ENCODE results near the gene FOXP2.

Gene FOXP2

DNA sequence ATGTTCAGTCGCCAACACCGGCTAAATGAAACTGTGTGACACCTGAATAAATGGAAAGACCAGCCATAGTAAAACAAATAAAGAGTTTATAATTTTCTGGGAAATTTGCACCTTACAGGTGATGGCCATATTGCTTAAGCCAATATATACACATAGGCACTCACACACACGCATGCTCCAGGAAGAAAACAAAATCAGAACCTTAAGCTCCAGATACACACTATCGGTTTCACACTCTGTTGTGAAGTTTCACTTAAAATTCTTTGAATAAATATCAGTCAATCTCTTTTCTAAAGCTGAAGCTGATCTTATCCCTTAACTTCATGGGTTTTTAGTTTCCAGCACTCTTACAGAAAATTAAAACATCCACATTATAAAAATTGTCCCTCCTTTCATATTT lies 280.6 kb downstream of the FOXP2 start:
- no peaks in the 10 kb centered on the region for H3K36me3 ChIP-seq (ENCODE audit: control insufficient read depth, insufficient read depth, low read length)
- no peaks in the 10 kb centered on the region for H3K79me2 ChIP-seq
- H3K9ac ChIP-seq: no peak overlapping the region
- no peaks in the 10 kb centered on the region for H3K4me1 ChIP-seq
- H3K27me3 ChIP-seq (ENCODE audit: control insufficient read depth, insufficient read depth, low read length): no peaks in the 10 kb centered on the region
- H3K4me2 ChIP-seq (ENCODE audit: low read length): no peak overlapping the region
- no peak overlapping the region for H3K4me3 ChIP-seq (ENCODE audit: low read depth, low read length)
- no peak overlapping the region for H3K27ac ChIP-seq
- H3K9me3 ChIP-seq (ENCODE audit: control insufficient read depth, low read length): no peaks in the 10 kb centered on the region
- no peak for TF ChIP-seq CTCF (IDR thresholded peaks at IDR 0.05)
- no peak overlapping the region for H2AFZ ChIP-seq

DNA sequence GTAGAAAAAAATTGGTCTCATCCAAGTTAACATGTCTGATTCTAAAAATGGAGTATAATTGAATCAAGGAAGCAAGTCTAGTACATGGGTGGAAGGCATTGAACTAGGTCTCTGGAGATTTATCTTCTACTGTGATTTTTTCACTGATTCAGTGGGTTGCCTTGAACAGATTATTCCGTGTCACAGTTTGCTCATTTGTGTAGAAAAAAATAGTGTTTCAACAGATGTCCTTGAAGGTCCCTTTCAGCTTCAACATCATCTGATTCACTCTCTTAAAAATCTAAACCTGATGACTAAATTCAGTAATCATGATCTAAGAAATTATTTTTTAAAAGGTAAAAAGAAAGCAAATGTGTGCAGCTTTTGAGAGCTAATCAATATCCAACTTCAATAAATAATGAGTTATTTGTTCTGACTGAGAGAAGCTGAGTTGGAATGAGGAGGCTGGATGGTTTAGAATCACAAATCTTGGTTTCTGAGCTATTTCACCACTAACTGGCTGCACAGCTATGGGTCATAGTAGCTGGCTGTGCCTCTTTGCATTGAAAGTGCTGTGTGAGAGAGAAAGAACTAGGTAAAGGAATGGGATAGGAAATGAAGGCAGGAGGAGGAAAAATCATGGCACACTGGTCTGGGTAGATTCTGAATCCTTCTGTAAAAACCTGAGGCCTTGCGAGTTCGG lies 285.8 kb downstream of the FOXP2 start:
- Histone ChIP-seq H3K4me3 (ENCODE audit: low read depth, low read length) (no peak overlapping the region), H2AFZ (no peak overlapping the region), H3K4me2 (ENCODE audit: low read length) (no peak overlapping the region), H3K79me2 (no peaks in the 10 kb centered on the region), H3K9me3 (ENCODE audit: control insufficient read depth, low read length) (no peaks in the 10 kb centered on the region), H3K9ac (no peak overlapping the region), H3K36me3 (ENCODE audit: control insufficient read depth, insufficient read depth, low read length) (no peaks in the 10 kb centered on the region), H3K27ac (no peak overlapping the region), H3K27me3 (ENCODE audit: control insufficient read depth, insufficient read depth, low read length) (no peaks in the 10 kb centered on the region), H3K4me1 (no peaks in the 10 kb centered on the region)
- no peak for TF ChIP-seq CTCF (IDR thresholded peaks at IDR 0.05)

- Histone ChIP-seq H3K36me3 (ENCODE audit: control insufficient read depth, insufficient read depth, low read length) (no peaks in the 10 kb centered on the region), H2AFZ (no peak overlapping the region), H3K4me3 (ENCODE audit: low read depth, low read length) (no peak overlapping the region), H3K9me3 (ENCODE audit: control insufficient read depth, low read length) (no peaks in the 10 kb centered on the region), H3K79me2 (no peaks in the 10 kb centered on the region), H3K4me1 (no peaks in the 10 kb centered on the region), H3K27me3 (ENCODE audit: control insufficient read depth, insufficient read depth, low read length) (no peaks in the 10 kb centered on the region), H3K9ac (no peak overlapping the region), H3K27ac (no peak overlapping the region), H3K4me2 (ENCODE audit: low read length) (no peak overlapping the region)
- TF ChIP-seq CTCF (IDR thresholded peaks at IDR 0.05): no peak
Measured at GRCh38 chr7:114703677-114704076, 289.1 kb downstream of the FOXP2 start.

DNA sequence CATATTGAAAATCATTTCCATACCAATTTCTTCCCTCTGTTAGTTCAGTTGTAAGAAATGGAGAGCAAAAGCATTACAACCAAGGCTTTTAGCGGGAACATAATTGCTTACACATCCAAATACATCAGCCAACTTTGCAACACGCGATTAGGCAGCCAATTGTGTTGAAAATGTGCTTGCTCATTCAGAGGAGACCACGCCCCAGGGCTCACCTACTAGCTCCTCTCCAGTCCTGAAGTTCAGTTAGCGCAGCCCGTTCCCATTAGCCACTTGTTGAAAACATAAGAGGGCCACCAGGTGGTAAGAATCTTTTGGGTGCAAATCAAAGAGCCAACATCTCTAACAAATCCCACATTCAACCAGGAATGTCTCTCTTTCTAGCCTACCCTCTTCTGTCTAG lies 294.0 kb downstream of the FOXP2 start:
- no peak for TF ChIP-seq CTCF (IDR thresholded peaks at IDR 0.05)

DNA sequence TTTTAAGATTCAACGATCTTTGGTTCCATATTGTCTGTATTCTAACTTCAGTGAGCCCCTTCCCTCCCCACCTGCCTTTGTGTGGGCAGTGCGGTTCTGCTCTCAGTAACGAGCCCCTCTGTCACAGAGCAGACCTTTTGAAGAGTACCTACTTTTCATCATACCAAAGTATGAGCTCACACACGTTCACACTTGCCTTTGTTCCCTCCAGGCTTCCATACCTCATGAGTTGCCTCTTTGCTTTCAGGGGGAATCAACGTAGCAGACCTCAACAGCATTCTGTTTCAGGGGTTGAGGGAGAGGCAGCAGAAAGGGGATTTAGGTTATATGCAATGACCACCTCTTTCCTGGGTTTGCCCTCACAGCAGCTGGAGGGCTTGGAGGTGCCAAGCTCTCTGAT lies 295.9 kb downstream of the FOXP2 start:
- Histone ChIP-seq H2AFZ (no peak overlapping the region), H3K4me1 (no peaks in the 10 kb centered on the region), H3K27me3 (ENCODE audit: control insufficient read depth, insufficient read depth, low read length) (no peaks in the 10 kb centered on the region), H3K27ac (no peak overlapping the region), H3K36me3 (ENCODE audit: control insufficient read depth, insufficient read depth, low read length) (no peaks in the 10 kb centered on the region), H3K79me2 (no peaks in the 10 kb centered on the region), H3K4me2 (ENCODE audit: low read length) (no peak overlapping the region), H3K9ac (no peak overlapping the region), H3K9me3 (ENCODE audit: control insufficient read depth, low read length) (no peaks in the 10 kb centered on the region), H3K4me3 (ENCODE audit: low read depth, low read length) (no peak overlapping the region)
- no peak for TF ChIP-seq CTCF (IDR thresholded peaks at IDR 0.05)

More for the DNA sequence above, 294.0 kb downstream of the FOXP2 start:
- Histone ChIP-seq H3K9me3 (ENCODE audit: control insufficient read depth, low read length) (no peaks in the 10 kb centered on the region), H2AFZ (no peak overlapping the region), H3K36me3 (ENCODE audit: control insufficient read depth, insufficient read depth, low read length) (no peaks in the 10 kb centered on the region), H3K9ac (no peak overlapping the region), H3K4me2 (ENCODE audit: low read length) (no peak overlapping the region), H3K4me1 (no peaks in the 10 kb centered on the region), H3K27me3 (ENCODE audit: control insufficient read depth, insufficient read depth, low read length) (no peaks in the 10 kb centered on the region), H3K27ac (no peak overlapping the region), H3K79me2 (no peaks in the 10 kb centered on the region), H3K4me3 (ENCODE audit: low read depth, low read length) (no peak overlapping the region)
